HCT116 (cell line): Measurements from ENCODE around the gene CACNA1C. TPM values are rescaled to one million over a fixed set of nuclear protein-coding genes. Genes with fewer than 3 reads are reported as not detected.

Source experiments
- ATAC-seq: fragments of 200-7000 bp; cut with Tn5 transposase; 2 replicates; pipeline ENCODE4 v1.9.1; 2020; ENCODE audit warnings: mild to moderate bottlenecking, moderate library complexity
- BruUV-seq: library from RNA; stranded (reverse); fragments of 400-500 nt; replicated peaks from 2 replicates; lab custom pipeline; 2021; lab: Mats Ljungman, UMichigan
- CTCF ChIA-PET: fragments of 300-600 bp; sonication (Branson Sonifier 250); formaldehyde crosslinking; loops from one replicate; lab custom pipeline; 2021; ENCODE audit warnings: antibody characterized with exemption; lab: Charles Lee
- POLR2A ChIA-PET: fragments of 300-600, 350-600 bp; sonication (Branson Sonifier 250); formaldehyde crosslinking; loops from one replicate; lab custom pipeline; 2021; ENCODE audit warnings: antibody characterized with exemption; lab: Charles Lee
- RAD21 ChIA-PET, 2 experiments: fragments of 300-600 bp; sonication (Branson Sonifier 250); formaldehyde crosslinking; loops; one replicate each; lab custom pipeline; 2023; ENCODE audit warnings: low total read pairs in 2 of 2; ENCODE audit not compliant: uncharacterized antibody in 2 of 2, unreplicated experiment in 2 of 2, low non-redundant PET in 1 of 2; lab: Charles Lee
- DNase-seq: peaks from one replicate; pipeline ENCODE4 v3.0.0-alpha.2; 2010; ENCODE audit warnings: low read depth, low spot score
- H2AFZ ChIP-seq: fragments of 200-600 bp; shearing (Covaris generic), sonication (generic); 2 replicates; pipeline ENCODE4 v1.6.1; 2017; ENCODE audit warnings: low read depth, mixed run types, mixed read lengths, antibody characterized with exemption, low read length; ENCODE audit not compliant: poor library complexity, severe bottlenecking
- H3K27ac ChIP-seq: 2 replicates; pipeline ENCODE4 v1.5.1; 2012; ENCODE audit warnings: low read depth, low read length
- H3K27me3 ChIP-seq: fragments of 200-600 bp; sonication (generic); 2 replicates; pipeline ENCODE4 v1.6.1; 2016; ENCODE audit warnings: mixed run types, low read length, mixed read lengths; ENCODE audit not compliant: insufficient read depth
- H3K36me3 ChIP-seq, 2 experiments: fragments of 200-500 bp in 1 of 2; fragments of 200-600 bp in 1 of 2; sonication (Bioruptor generic) in 1 of 2; sonication (generic) in 1 of 2; 2 replicates each; pipeline versions ENCODE4 v1.5.1 to v1.6.1; 2014 to 2016; ENCODE audit warnings: low read length in 2 of 2, inconsistent platforms in 1 of 2, mixed read lengths in 1 of 2, mixed run types in 1 of 2; ENCODE audit not compliant: insufficient read depth in 2 of 2, control insufficient read depth in 1 of 2
- H3K4me1 ChIP-seq, 2 experiments: fragments of 200-600 bp in 1 of 2; sonication (generic) in 1 of 2; 2 replicates each; pipeline versions ENCODE4 v1.5.1 to v1.6.1; 2012 to 2017; ENCODE audit warnings: low read length in 2 of 2, inconsistent platforms in 1 of 2, mild to moderate bottlenecking in 1 of 2, mixed read lengths in 1 of 2, mixed run types in 1 of 2, moderate library complexity in 1 of 2; ENCODE audit not compliant: insufficient read depth in 2 of 2, control insufficient read depth in 1 of 2
- H3K4me2 ChIP-seq: fragments of 200-600 bp; sonication (generic); 2 replicates; pipeline ENCODE4 v1.6.1; 2017; ENCODE audit warnings: mixed run types, low read length, mixed read lengths
- H3K4me3 ChIP-seq, 2 experiments: fragments of 200-600 bp in 1 of 2; sonication (generic) in 1 of 2; replicated peaks in 1 of 2; 2 replicates each; pipeline ENCODE4 v1.5.1; 2011 to 2016; ENCODE audit warnings: low read length in 2 of 2, control low read depth in 1 of 2, low read depth in 1 of 2, mild to moderate bottlenecking in 1 of 2, mixed read lengths in 1 of 2, mixed run types in 1 of 2
- H3K79me2 ChIP-seq: fragments of 200-600 bp; sonication (generic); 2 replicates; pipeline ENCODE4 v1.6.1; 2017; ENCODE audit warnings: mild to moderate bottlenecking, mixed run types, low read length, moderate library complexity, mixed read lengths; ENCODE audit not compliant: insufficient read depth
- H3K9ac ChIP-seq: fragments of 200-600 bp; sonication (generic); 2 replicates; pipeline ENCODE4 v1.6.1; 2016; ENCODE audit warnings: low read length, mixed read lengths
- H3K9me2 ChIP-seq: fragments of 200-600 bp; sonication (generic), shearing (Covaris generic); 2 replicates; pipeline ENCODE4 v1.6.1; 2017; ENCODE audit warnings: mixed run types, mild to moderate bottlenecking, moderate library complexity; ENCODE audit not compliant: insufficient read depth
- H3K9me3 ChIP-seq, 2 experiments: fragments of 200-500 bp in 1 of 2; fragments of 200-600 bp in 1 of 2; sonication (Bioruptor generic) in 1 of 2; sonication (generic) in 1 of 2; 2 replicates each; pipeline ENCODE4 v1.6.1; 2014 to 2017; ENCODE audit warnings: low read length in 2 of 2, mixed read lengths in 2 of 2, inconsistent platforms in 1 of 2, low read depth in 1 of 2, mild to moderate bottlenecking in 1 of 2, mixed run types in 1 of 2, moderate library complexity in 1 of 2; ENCODE audit not compliant: control insufficient read depth in 1 of 2, insufficient read depth in 1 of 2
- H4K20me1 ChIP-seq: fragments of 200-600 bp; sonication (generic), shearing (Covaris generic); 2 replicates; pipeline ENCODE4 v1.6.1; 2017; ENCODE audit warnings: mixed run types, mild to moderate bottlenecking, moderate library complexity; ENCODE audit not compliant: insufficient read depth
- CBX3 ChIP-seq: IDR thresholded peaks from 2 replicates; pipeline ENCODE4 v1.6.1; 2012; ENCODE audit warnings: low read depth
- CEBPB ChIP-seq: IDR thresholded peaks from 2 replicates; pipeline ENCODE4 v1.6.1; 2012; ENCODE audit warnings: low read depth
- CTCF ChIP-seq, 3 experiments: fragments of 200-600 bp in 1 of 3; sonication (generic) in 1 of 3; IDR thresholded peaks in 2 of 3; conservative IDR thresholded peaks in 1 of 3; 2 replicates each; pipeline ENCODE4 v1.5.1; 2012 to 2017; ENCODE audit warnings: low read depth in 2 of 3, low read length in 2 of 3, antibody characterized with exemption in 1 of 3, borderline replicate concordance in 1 of 3, control low read depth in 1 of 3, mild to moderate bottlenecking in 1 of 3, mixed read lengths in 1 of 3, mixed run types in 1 of 3, moderate library complexity in 1 of 3; ENCODE audit not compliant: insufficient read depth in 1 of 3
- ELF1 ChIP-seq: IDR thresholded peaks from 2 replicates; pipeline ENCODE4 v1.6.1; 2012; ENCODE audit warnings: low read depth, borderline replicate concordance
- EZH2 ChIP-seq: fragments of 200-600 bp; sonication (generic); IDR thresholded peaks from 2 replicates; pipeline ENCODE4 v1.6.1; 2017; ENCODE audit warnings: antibody characterized with exemption, mixed run types
- FOSL1 ChIP-seq: IDR thresholded peaks from 2 replicates; pipeline ENCODE4 v1.6.1; 2012; ENCODE audit warnings: low read depth
- POLR2A ChIP-seq: IDR thresholded peaks from 2 replicates; pipeline ENCODE4 v1.7.0; 2011; ENCODE audit warnings: borderline replicate concordance; ENCODE audit not compliant: insufficient read depth, insufficient read length; ENCODE audit errors: extremely low read depth
- POLR2AphosphoS5 ChIP-seq: IDR thresholded peaks from 2 replicates; pipeline ENCODE4 v1.6.1; 2011; ENCODE audit warnings: mild to moderate bottlenecking, low read depth, low read length, moderate library complexity
- RAD21 ChIP-seq: IDR thresholded peaks from 2 replicates; pipeline ENCODE4 v1.6.1; 2012; ENCODE audit warnings: low read depth, mild to moderate bottlenecking
- REST ChIP-seq: IDR thresholded peaks from 2 replicates; pipeline ENCODE4 v1.6.1; 2012; ENCODE audit warnings: low read depth
- SIN3A ChIP-seq: IDR thresholded peaks from 2 replicates; pipeline ENCODE4 v1.6.1; 2012; ENCODE audit warnings: low read depth
- SP1 ChIP-seq: IDR thresholded peaks from 2 replicates; pipeline ENCODE4 v1.6.1; 2012; ENCODE audit warnings: low read depth
- SRF ChIP-seq: IDR thresholded peaks from 2 replicates; pipeline ENCODE4 v1.6.1; 2012; ENCODE audit warnings: low read depth
- YY1 ChIP-seq: IDR thresholded peaks from 2 replicates; pipeline ENCODE4 v1.6.1; 2011; ENCODE audit warnings: low read length, low read depth, moderate library complexity, mild to moderate bottlenecking; ENCODE audit not compliant: insufficient replicate concordance; ENCODE audit errors: extremely low read depth
- ZBTB33 ChIP-seq: IDR thresholded peaks from 2 replicates; pipeline ENCODE4 v1.6.1; 2011; ENCODE audit warnings: mild to moderate bottlenecking, low read length, moderate library complexity; ENCODE audit not compliant: insufficient replicate concordance; ENCODE audit errors: extremely low read depth
- ZFX ChIP-seq: fragments of 450-650 bp; IDR thresholded peaks from 2 replicates; pipeline ENCODE4 v1.6.1; 2017
- ZNF274 ChIP-seq: fragments of 200-500 bp; sonication (Bioruptor generic); IDR thresholded peaks from 2 replicates; pipeline ENCODE4 v1.6.1; 2014; ENCODE audit warnings: mild to moderate bottlenecking, low read depth, low read length, inconsistent platforms
- intact Hi-C: fragments of 100-400 bp; cut with micrococcal nuclease; formaldehyde crosslinking; loops from 2 replicates; pipeline ENCODE4 v1.10.0; 2022
- total RNA-seq: library from RNA; stranded (reverse); gene quantifications from one replicate; pipeline ENCODE4 v1.2.1, GENCODE V29; 2021; ENCODE audit not compliant: unreplicated experiment

Gene CACNA1C
- total RNA-seq, 1 experiment from 2014 or later, result 0.05 TPM

GRCh38 chr12:2094597-2094996 is 41.8 kb downstream of the CACNA1C start:
- Histone ChIP-seq H3K9me2 (no peaks in the 10 kb centered on the region), H4K20me1 (no peaks in the 10 kb centered on the region), H3K4me1 (no peaks in the 10 kb centered on the region), H3K36me3 (no peaks in the 10 kb centered on the region), H3K4me3 (no peak overlapping the region), H3K4me2 (no peak overlapping the region), H3K9ac (no peak overlapping the region), H3K27ac (no peak overlapping the region), H3K9me3 (no peaks in the 10 kb centered on the region), H3K79me2 (no peaks in the 10 kb centered on the region), H2AFZ (no peak overlapping the region), H3K27me3 (peaks cover 9% of the 10 kb centered on the region; the same call in 1 of the 2 replicates)
- DNase-seq (no peak), ATAC-seq (no peak)
- POLR2A ChIA-PET, result no interaction called here
- CTCF ChIA-PET, result no interaction called here
- BruUV-seq, result no TSS peak
- RAD21 ChIA-PET, result no interaction called here
- TF ChIP-seq ZNF274 (no peak), POLR2A (no peak), CTCF (IDR thresholded peaks at IDR 0.05 in 2 of 3, conservative IDR thresholded peaks at IDR 0.05 in 1 of 3; ENCODE audit: borderline replicate concordance in 1 of 3, insufficient read depth in 1 of 3, low read depth in 2 of 3, low read length in 2 of 3) (no peak), CEBPB (no peak), SP1 (no peak), FOSL1 (no peak), REST (no peak), SIN3A (no peak), YY1 (no peak), EZH2 (no peak), RAD21 (no peak), ZBTB33 (no peak), ELF1 (no peak), POLR2AphosphoS5 (no peak), ZFX (no peak), CBX3 (no peak), SRF (no peak)
- intact Hi-C loops, result no loop called here
